Activated CD4-positive, alpha-beta T cell treated with anti-CD3 and anti-CD28 coated beads for 48 hours (primary cell): ENCODE data around the gene PIK3C2A.
"Not testable (repeated sequence)": the region's sequence is repeated elsewhere in the genome, so short reads cannot be mapped to it uniquely, and the experiment has no call there.

ENCODE experiments used
- DNase-seq: peaks from one replicate; pipeline ENCODE4 v3.0.0-alpha.2; 2020

Gene PIK3C2A, protein sequence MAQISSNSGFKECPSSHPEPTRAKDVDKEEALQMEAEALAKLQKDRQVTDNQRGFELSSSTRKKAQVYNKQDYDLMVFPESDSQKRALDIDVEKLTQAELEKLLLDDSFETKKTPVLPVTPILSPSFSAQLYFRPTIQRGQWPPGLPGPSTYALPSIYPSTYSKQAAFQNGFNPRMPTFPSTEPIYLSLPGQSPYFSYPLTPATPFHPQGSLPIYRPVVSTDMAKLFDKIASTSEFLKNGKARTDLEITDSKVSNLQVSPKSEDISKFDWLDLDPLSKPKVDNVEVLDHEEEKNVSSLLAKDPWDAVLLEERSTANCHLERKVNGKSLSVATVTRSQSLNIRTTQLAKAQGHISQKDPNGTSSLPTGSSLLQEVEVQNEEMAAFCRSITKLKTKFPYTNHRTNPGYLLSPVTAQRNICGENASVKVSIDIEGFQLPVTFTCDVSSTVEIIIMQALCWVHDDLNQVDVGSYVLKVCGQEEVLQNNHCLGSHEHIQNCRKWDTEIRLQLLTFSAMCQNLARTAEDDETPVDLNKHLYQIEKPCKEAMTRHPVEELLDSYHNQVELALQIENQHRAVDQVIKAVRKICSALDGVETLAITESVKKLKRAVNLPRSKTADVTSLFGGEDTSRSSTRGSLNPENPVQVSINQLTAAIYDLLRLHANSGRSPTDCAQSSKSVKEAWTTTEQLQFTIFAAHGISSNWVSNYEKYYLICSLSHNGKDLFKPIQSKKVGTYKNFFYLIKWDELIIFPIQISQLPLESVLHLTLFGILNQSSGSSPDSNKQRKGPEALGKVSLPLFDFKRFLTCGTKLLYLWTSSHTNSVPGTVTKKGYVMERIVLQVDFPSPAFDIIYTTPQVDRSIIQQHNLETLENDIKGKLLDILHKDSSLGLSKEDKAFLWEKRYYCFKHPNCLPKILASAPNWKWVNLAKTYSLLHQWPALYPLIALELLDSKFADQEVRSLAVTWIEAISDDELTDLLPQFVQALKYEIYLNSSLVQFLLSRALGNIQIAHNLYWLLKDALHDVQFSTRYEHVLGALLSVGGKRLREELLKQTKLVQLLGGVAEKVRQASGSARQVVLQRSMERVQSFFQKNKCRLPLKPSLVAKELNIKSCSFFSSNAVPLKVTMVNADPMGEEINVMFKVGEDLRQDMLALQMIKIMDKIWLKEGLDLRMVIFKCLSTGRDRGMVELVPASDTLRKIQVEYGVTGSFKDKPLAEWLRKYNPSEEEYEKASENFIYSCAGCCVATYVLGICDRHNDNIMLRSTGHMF (N-terminal part only)

DNA sequence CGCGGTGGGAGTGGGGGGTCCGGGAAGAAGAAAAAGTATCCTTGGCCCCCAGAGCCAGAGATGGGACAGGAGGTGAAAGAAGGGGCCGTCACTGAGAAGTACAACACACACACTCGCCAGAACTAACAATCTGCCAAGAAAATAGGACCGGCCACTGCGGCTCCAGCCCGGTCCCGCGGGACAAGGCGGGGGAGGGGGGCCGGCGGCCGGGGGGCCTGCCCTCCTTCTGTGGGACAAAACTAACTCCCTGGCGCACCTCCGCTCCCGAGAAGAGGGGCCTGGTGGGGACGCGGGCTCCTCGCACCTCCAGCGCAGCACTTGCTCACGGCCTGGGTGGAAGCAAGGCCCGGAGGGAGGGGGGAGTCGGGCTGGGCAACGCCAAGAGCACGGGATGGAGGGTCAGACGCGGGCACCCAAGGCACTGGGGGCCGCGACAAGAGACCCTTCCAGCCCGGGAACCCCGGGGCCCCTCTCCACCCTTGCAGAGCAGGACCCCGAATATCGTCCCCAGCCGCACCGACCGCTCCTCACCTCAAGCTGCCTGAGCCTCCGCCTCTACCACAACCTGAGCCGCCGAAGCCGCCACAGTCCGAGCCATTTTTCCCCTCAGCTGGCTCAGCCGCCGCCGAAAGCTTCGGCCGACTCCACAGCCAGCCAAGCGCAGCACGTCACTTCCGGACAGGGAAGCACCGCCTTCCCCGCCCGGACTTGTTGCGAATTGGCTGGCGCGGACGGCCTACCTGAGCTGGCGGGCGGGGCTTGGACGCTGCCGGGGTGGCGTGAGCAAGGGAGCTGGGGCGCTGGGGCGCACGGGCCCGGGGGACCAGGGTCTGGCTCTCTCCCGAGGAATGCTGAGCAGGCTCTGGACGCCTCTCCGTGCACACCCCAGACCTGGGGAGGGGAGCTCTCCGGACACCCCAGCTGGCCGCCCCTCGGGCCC, at the start of gene PIK3C2A:
Gene PIK3C2A, minus strand, starts transcription at position 670 of the 940 bp plus-strand sequence. CDS start 38,245 bp downstream, outside the sequence.
- peak; percentile 97 for DNase-seq

DNA sequence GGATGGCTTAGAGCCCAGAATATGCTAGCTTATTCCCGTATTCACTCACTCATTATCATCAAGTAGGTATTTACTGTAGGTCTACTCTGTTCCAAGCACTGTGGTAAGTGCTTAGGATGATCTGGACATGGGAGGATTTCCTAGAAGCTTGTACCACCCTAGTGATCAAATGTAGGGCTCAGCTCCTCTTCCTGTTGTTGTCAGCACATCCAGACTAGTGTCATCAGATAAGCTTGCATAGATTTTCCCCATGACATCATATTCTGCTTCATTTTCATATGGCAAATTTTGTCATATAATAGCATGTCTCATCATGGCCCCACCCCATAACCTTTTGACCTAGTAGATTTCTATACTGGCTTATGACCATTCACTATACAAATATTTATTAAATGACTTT, 49.4 kb upstream of the PIK3C2A start:
- no peak for DNase-seq

DNA sequence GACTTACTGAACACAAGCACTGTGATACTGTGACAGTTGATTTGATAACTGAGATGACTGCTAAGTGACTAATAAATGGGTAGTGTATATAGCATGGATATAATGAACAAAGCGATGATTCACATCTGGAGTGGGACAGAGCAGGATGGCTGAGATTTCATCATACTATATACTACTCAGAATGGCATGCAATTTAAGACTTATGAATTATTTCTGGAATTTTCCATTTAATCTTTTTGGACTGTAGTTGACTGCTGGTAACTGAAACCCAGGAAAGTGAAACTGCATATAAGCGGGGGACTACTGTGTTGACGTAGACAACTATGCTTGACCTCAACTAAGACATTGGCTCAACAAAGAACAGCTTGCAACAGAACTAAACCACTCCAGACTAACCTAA, 48.7 kb upstream of the PIK3C2A start:
- no peak for DNase-seq

DNA sequence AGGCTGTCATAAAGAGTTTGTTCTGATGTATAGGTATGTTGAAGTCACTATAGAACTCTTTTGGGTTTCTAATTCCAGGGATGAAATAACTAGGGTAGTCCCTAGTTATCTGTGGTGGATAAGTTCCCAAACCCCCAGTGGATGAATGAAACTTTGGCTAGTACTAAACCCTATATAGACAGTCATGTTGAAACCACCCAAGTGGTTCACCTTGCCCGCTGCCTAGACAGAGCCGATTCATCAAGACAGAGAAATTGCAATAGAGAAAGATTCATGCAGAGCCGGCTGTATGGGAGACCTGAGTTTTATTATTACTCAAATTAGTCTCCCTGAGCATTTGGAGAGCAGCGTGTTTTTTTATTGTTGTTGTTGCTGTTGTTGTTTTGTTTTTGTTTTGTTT, 44.9 kb upstream of the PIK3C2A start:
- no peak for DNase-seq

DNA sequence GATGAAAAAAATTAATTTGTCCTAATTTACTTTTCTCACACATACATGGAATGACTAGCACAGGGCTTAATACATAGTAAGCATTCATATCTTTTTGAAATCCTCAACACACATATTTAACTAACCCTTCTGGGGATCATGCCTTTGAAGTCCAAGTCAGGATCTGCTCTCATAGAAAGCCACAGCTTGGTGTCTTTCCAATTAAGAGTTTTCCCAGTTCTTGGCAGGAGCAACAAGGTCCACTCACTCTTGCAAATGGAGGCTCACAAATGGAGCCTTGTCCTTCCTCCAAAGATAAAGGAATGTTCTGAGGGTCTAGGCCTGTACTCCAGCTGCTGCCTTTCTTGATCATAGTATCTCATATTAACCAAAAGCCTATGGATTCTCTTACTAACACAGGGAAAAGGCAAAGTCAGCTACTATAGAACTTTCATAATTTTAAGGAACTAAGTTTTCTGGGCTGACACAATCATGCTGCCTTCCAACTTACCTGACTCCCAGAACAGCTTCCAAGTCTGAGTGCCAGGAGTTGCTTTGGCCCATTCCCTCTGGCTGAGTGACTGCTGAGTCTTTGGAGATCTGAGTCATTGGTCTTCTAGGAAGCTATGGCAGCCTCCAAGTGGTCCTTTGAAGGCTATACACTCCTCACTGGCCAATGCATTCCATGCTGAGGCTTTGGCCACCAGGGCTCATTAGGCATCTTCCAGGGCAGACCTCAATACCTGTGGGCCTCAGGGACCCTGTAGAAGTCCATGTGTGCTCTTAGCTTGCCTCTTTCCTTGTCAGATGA, 43.0 kb upstream of the PIK3C2A start:
- DNase-seq, result no peak

DNA sequence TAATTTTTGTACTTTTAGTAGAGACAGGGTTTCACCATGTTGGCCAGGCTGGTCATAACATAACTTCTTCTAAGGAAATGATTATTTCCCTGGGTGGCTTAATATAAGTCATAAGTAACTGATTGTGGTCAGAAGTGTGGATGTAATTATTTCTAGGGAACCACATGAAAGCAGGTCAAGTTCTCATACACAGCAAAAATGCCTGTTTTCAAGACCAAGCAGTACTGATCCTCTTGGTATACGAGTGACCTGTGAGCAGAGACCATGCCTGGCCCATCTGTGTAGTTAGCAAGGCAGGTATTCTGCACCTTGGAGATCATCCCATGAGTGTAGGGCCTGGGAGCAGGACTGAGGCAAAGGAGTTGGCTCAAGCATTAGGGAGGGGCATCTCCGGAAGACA, 36.3 kb upstream of the PIK3C2A start:
- DNase-seq, result no peak

DNA sequence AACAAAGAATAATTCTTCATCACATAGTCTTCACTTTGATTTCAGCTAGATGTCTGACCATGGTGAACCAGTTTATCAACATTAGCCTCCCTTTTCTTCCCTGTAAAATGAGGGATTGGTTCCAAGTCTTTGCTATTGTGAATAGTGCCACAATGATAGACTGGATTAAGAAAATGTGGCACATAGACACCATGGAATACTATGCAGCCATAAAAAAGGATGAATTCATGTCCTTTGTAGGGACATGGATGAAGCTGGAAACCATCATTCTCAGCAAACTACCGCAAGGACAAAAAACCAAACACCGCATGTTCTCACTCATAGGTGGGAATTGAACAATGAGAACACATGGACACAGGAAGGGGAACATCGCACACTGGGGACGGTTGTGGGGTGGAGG, 35.2 kb upstream of the PIK3C2A start:
- not testable (repeated sequence) for DNase-seq

DNA sequence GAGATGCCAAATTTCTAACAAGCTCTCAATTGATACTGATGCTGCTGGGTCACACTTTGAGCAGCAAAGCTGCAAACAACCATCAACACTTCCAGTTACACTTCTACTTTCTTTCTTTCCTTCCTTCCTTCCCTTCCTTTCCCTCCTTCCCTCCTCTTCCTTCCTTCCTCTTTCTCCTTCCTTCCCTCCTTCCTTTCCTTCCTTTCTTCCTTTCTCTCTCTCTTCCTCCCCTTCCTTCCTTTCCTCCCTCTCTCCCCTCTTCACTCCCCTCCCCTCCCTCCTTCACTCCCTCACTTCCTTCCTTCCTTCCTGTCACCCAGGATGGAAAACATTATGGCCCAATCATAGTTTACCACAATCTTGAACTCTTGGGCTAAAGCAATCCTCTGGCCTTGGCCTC, 33.0 kb upstream of the PIK3C2A start:
- no peak for DNase-seq

DNA sequence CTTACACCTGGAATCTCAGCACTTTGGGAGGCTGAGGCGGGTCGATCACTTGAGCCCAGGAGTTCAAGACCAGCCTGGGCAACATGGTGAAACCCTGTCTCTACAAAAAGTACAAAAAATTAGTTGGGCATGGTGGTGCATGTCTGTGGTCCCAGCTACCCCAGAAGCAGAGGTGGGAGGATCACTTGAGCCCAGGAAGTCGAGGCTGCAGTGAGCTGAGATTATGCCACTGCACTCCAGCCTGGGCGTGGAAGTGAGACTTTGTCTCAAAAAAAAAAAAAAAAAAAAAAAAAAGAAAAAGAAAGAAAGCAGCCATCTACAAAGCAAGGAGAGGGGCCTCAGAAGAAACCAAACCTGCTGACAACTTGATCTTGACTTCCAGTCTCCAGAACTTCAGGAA, 32.1 kb upstream of the PIK3C2A start:
- not testable (repeated sequence) for DNase-seq

DNA sequence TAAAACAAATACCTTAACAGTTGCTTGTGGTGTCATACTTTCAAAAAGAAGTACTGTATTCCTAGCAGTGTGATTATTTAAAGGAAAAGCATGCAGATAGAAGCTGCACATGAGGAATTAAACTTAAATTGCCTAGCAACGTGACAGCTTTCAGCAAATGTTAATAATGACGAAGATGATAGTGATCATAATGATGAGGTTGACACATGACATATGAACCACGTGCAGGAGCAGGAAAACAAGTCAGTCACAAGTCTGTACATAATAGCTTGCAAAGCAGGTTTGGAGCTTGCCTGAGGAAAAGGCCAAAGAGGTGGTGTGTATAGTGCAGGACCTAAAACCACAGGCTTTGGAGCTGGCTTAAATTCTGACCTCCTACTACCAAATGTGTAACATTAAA, 30.6 kb upstream of the PIK3C2A start:
- no peak for DNase-seq

DNA sequence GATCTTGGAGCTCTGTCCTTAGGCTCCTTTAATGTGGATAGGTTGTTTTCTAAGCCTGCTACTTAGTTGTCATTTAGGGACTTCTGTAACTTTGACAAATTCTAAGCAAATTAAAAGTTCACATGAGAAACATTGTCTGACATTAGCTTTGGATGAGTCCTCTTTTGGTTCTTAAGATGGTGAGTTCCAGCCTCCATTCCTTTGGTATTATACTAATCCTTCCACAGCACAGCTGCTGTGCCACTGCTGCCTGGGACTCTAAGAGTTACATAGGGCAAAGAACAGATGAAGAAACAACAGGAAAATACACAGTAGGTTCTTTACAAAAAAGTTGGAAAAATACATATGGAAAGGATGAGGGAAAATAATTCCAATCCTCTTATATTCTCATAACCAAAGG, 25.3 kb upstream of the PIK3C2A start:
- DNase-seq, result no peak

DNA sequence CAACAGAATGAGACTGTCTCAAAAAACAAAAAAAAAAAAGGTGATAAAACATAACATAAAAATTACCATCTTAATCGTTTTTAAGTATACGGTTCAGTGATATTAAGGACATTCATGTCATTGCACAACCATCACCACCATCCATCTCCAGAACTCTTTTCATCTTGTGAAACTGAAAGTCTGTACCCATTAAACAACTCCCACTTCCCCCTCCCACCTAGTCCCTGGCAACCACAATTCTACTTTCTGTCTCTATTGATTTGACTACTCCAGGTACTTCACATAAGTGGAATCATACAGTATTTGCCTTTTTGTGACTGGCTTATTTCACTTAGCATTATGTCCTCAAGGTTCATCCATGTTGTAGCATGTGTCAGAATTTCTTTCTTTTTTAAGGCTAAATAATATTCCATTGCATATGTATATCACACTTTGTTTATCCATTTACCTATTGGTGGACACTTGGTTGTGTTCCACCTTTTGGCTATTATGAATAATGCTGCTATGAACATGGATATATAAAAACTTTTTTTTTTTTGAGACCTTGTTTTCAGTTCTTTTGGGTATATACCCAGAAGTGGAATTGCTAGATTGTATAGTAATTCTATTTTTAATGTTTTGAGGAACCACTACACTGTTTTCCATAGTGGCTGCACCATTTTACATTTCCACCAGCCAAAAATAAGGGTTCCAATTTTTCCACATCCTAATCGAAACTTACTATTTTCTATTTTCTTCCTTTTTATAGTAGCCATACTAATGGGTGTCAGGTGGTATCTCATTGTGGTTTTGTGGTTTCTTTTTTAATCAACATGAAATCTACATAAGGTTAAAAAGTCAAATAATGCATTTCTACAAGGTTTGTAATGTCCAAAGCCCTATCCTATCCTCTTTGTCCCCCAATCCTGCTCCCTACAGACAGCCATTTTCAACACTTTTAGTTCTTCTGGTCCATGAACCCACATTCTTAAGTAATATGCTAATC, 23.4 kb upstream of the PIK3C2A start:
- peak; percentile 62 for DNase-seq

DNA sequence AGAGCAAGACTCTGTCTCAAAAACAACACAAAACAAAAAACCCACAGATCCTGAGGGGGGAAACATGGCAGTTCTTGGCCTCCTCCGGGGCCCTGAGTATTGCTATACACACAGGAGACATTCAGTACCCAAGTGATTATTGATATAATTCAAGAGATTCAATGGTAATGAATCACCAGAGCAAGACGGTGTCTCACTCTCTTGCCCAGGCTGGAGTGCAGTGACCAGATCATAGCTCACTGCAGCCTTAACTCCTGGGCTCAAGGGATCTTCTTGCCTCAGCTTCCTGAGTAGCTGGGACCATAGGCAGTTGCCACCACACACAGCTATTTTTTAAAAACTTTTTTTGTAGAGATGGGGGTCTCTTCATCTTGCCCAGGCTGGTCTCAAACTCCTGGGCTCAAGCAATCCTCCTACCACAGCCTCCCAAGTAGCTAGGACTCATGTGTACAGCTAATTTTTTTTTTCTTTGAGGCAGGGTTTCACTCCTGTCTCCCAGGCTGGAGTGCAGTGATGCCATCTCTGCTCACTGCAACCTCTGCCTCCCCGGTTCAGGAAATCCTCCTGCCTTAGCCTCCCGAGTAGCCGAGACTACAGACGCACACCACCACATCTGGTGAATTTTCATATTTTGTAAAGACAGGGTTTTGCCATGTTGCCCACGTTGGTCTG, 21.8 kb upstream of the PIK3C2A start:
- no peak for DNase-seq

DNA sequence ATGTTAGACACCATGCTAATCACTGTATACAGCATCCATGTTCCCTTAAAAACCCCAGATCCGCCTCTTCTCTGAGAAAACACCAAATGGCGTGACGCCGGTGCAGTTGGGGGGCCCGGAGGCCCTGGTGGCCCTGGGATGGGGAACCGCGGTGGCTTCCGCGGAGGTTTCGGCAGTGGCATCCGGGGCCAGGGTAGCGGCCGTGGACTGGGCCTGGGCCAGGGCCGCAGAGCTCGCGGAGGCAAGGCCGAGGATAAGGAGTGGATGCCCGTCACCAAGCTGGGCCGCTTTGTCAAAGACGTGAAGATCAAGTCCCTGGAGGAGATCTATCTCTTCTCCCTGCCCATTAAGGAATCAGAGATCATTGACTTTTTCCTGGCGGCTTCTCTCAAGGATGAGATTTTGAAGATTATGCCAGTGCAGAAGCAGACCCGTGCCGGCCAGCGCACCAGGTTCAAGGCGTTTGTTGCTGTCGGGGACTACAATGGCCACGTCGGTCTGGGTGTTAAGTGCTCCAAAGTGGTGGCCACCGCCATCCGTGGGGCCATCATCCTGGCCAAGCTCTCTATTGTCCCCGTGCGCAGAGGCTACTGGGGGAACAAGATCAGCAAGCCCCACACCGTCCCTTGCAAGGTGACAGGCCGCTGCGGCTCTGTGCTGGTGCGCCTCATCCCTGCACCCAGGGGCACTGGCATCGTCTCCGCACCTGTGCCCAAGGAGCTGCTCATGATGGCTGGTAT, 20.6 kb upstream of the PIK3C2A start:
- DNase-seq, result not testable (repeated sequence)

DNA sequence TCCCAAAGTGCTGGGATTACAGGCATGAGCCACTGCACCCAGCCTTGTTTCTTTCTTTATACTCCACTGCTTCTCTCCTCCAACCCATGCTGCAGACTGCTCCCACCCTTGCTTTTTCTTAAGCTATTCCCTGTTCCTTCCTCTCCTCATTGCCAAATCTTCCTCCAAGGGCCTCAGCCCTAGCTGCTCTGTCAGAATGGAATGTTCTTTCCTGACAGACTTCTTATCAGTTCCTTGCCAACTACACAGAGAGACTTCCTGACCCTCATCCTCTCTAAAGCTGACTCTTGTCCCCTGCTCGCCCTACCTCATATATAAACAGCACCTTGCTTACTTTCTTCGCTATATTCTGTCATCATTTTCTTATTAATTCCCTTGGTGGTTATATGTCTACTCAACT, 16.9 kb upstream of the PIK3C2A start:
- no peak for DNase-seq

DNA sequence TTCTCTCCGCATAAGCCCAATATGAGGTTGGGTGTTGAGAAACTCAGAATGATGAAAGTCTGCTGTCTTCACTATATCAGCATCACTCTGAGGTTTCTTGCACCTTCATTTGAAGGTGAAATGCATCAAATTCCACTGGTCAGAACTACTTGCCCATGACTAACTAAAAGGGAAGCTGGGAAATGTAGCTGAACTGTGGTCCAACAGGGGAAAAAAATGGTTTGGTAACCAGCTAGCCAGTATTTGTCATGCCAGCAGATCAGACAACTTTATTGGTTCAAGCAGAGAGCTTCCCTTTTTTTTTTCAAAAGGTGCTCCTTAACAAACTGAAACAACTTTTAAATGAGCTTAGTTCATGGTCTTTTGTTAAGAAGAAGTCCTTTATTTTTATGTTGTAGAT, 14.2 kb upstream of the PIK3C2A start:
- no peak for DNase-seq

DNA sequence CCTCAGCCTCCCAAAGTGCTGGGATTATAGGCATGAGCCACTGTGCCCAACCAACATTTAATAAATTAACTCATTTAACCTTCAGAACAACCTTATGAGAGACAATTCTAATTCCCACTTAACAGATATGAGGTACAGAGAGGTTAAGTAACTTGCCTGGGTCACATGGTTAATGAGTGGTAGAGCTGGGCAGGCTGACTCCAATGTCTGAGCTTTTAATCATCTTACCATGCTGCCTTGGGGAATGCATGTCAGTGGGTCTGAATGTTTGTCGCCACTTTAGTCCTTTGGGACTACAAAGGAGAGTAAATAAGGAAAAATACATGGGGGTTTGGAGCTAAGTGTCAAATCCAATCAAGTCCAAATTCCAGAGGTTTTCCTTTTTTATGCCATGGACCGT, 11.2 kb upstream of the PIK3C2A start:
- DNase-seq, result no peak

DNA sequence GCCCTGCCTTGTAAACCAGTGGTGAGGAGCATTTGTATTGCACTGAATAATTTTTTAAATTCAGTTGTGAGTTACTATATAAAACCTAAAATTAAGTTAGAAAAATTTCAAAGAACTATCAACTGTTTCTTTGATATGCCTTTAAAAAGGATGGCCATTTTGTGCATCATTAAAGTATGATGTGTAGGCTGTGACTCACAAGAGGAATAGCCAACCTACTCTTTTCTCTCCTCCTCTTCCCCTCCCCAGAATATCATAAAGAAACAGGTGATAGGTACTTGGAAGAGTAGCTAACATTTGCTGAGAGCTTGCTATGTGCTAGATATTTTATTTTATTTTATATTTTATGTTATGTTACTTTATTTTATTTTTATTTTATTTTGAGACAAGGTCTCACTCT, 10.6 kb upstream of the PIK3C2A start:
- no peak for DNase-seq

DNA sequence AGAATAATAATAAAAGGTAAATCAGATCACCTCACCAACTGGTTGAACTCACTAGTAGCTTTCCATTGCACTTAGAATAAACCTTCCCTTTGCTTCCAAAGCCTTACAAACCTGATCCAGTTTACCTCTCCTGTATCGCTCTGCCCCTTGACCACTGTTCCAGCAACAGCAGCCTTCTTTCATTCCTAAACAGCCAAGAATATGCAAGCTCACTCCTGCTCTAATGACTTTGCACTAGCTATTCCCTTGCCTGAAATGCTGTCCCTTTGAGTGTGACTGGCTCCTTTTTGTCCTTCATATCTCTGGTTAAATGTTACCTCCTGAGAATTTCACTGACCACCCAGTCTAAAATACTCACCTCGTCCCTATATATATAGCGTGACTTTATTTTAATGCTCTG, 9.6 kb upstream of the PIK3C2A start:
- no peak for DNase-seq
